ENCODE results near the gene MAU2. TPM values are rescaled to one million over a fixed set of nuclear protein-coding genes. Genes with fewer than 3 reads are reported as not detected.

The MAU2 gene
- total and polyA plus RNA-seq, 2 of the 13 experiments (the other 11 are each of a cell fraction or from before 2014, with no cell fraction given): 16.8 to 33.8 TPM

GRCh38 chr19:19366434-19367396 is 46.1 kb downstream of the MAU2 start (continued):
- no peak for TF ChIP-seq LCORL (IDR thresholded peaks at IDR 0.05)
- peak; percentile 73 for TF ChIP-seq LCORL (CRISPR knock-in tag; IDR thresholded peaks at IDR 0.05)
- no peak; the same call in 1 of the 2 replicates for TF ChIP-seq ARNT2 (CRISPR knock-in tag; IDR thresholded peaks at IDR 0.05; ENCODE audit: low read depth)
- TF ChIP-seq KDM5B (CRISPR knock-in tag; IDR thresholded peaks at IDR 0.05; ENCODE audit: borderline replicate concordance): peak; percentile 54; the same call in 1 of the 2 replicates
- no peak for TF ChIP-seq PLRG1 (conservative IDR thresholded peaks at IDR 0.05)
- peak; percentile 75 for TF ChIP-seq GABPA (IDR thresholded peaks at IDR 0.05; ENCODE audit: low read depth, low read length)
- peak; percentile 96 for TF ChIP-seq GABPA (CRISPR knock-in tag; IDR thresholded peaks at IDR 0.05; ENCODE audit: low read depth)
- TF ChIP-seq KIAA2018 (CRISPR knock-in tag; IDR thresholded peaks at IDR 0.05; ENCODE audit: borderline replicate concordance): no peak
- TF ChIP-seq ZNF143 (CRISPR knock-in tag; IDR thresholded peaks at IDR 0.05): peak; percentile 52; the same call in 1 of the 2 replicates
- peak; percentile 69 for TF ChIP-seq SMC3 (IDR thresholded peaks at IDR 0.05; ENCODE audit: low read length)
- no peak for TF ChIP-seq ZSCAN20 (CRISPR knock-in tag; IDR thresholded peaks at IDR 0.05; ENCODE audit: borderline replicate concordance)
- TF ChIP-seq IKZF4 (CRISPR knock-in tag; IDR thresholded peaks at IDR 0.05; ENCODE audit: borderline replicate concordance, low read depth, not compliant biosample characterization): no peak
- TF ChIP-seq ZNF207 (IDR thresholded peaks at IDR 0.05; ENCODE audit: borderline replicate concordance): no peak
- TF ChIP-seq YEATS2 (CRISPR knock-in tag; IDR thresholded peaks at IDR 0.05; ENCODE audit: borderline replicate concordance): peak; percentile 85; the same call in 1 of the 2 replicates
- no peak for TF ChIP-seq NKX3-1 (CRISPR knock-in tag; IDR thresholded peaks at IDR 0.05)
- peak in 1 of 2 experiments; percentile 88; a peak in 2 of 4 replicates for TF ChIP-seq KLF16 (CRISPR knock-in tag; IDR thresholded peaks at IDR 0.05)
- TF ChIP-seq ARID5B (CRISPR knock-in tag; IDR thresholded peaks at IDR 0.05): peak; percentile 62
- TF ChIP-seq ATRX (CRISPR knock-in tag; IDR thresholded peaks at IDR 0.05; ENCODE audit: borderline replicate concordance): no peak

Measured in HepG2 (cell line).